NCI-H1105 treated with DMSO at 0.1 percent for 48 hours (cell line): ENCODE data around the gene FAAH.

Source experiments
- DNase-seq: peaks from one replicate; lab custom pipeline; 2025; lab: John Stamatoyannopoulos, UW

The FAAH gene

GRCh38 chr1:46401154-46401913 lies 7.2 kb downstream of the FAAH start:
- no peak for DNase-seq

DNA sequence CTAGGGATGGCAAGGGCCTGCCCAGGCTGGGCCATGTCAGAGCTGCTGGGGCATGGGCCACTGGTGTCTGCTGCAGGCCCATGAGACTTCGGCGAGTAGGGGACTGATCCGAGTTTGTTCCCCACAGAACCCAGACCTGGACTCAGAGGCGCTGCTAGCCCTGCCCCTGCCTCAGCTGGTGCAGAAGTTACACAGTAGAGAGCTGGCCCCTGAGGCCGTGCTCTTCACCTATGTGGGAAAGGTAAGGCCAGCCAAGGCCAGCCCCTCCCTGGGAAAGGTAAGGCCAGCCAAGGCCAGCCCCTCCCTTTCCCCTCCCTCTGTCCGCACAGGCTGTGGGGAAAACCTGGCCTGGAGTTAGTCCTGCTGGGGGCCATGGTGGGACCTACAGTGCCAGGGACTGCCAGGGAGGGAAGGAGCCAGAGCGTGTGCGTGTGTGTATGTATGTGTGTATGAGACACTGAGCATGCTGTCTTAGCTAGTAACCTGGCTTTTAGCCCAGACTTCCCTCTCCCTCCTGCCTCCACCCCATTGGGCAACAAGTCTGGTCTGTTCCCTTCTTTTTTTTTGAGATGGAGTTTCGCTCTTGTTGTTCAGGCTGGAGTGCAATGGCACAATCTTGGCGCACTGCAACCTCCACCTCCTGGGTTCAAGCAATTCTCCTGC lies 8.0 kb downstream of the FAAH start:
- peak; percentile 87 for DNase-seq

DNA sequence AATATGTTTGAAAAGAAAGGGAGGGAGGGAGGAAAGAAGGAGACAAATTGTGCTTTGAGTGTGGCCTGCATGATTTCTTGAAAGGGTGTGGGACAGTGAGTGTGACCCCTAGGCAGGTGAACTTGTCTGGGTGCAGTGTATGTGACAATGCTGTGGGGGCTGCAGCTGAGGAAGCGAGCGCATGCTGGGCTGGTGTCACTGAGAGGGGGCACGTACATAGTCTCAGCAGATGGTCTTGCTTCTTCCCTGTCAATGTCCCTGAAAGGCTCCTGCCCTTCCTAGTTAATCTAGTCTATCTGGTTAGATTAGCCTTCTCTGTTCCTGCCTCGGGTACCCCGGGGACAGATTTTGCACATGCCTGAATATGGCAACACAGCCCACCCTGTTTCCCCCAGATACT lies 9.8 kb downstream of the FAAH start:
- no peak for DNase-seq

GRCh38 chr1:46404482-46405196 lies 10.5 kb downstream of the FAAH start:
- no peak for DNase-seq

- no peak for DNase-seq
These were observed 11.1 kb downstream of the FAAH start for GRCh38 chr1:46405197-46405555.

DNA sequence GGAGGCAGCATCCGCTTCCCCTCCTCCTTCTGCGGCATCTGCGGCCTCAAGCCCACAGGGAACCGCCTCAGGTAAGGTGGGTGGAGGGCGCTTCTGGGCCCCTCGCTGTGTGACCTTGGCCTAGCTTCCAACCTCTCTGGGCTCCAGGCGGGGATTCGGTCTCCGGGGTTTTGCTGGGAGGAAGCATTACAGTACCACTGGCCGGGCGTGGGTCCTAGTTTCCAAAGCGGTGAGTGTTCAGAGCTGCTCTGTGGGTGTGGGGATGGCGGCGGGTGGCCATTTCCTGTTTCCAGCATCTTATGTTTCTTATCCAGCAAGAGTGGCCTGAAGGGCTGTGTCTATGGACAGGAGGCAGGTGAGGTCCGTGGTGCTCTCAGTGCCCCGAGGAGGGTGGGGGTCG lies 11.6 kb downstream of the FAAH start:
- no peak for DNase-seq

DNA sequence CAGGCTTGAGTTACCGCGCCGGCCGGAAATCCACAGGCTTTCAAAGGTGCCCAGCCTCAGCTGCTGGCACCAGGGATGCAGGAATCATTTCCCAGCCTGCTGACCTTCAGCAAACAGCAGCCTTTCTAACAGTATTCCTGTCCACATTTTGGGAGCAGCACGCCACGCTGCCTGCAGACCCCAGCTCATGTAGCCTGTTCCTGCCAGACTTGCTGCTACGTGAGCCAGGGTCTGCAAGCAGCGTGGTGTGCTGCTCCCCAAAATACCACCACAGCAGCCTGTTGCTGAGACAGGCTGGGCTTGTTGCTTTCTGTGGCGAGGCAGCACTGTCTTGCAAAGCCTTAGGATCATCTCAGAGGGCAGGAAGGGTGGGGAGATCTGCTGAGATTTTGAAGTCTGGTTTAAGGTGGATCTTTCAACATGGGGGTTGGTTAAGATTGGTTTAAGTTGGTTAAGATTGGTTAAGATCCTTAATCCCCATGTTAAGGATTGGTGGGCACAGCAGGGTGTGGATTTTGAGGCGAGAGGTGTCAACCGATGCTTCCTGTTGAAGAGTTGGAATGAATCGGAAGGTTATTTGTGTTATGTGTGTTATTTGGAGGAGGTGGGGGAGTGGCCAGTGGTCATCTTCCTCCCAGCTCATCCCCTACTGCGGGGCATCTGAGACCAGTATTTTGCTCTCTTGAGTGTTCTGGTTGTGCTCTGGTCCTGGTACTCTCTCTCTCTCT lies 12.9 kb downstream of the FAAH start:
- DNase-seq, result no peak

DNA sequence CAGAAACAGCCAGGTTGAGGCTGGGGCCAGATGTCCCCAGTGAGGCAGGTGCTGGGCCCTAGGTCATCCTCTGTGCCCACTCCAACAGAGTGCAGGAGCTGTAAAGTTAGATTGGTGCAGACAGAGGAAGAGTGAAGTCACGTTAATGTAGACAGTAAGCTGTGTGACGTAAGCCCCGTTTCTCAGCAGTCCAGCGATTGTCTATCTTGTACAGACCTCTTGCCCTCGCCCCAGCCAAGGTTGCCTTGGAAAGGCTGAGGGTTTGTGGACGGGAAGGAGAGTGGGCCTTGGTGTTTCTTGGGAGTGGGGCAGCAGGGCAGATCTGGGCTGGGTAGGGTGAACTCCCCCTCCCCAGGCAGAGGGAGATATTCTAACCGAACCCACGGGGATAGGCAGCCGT lies 13.5 kb downstream of the FAAH start:
- DNase-seq, result no peak

DNA sequence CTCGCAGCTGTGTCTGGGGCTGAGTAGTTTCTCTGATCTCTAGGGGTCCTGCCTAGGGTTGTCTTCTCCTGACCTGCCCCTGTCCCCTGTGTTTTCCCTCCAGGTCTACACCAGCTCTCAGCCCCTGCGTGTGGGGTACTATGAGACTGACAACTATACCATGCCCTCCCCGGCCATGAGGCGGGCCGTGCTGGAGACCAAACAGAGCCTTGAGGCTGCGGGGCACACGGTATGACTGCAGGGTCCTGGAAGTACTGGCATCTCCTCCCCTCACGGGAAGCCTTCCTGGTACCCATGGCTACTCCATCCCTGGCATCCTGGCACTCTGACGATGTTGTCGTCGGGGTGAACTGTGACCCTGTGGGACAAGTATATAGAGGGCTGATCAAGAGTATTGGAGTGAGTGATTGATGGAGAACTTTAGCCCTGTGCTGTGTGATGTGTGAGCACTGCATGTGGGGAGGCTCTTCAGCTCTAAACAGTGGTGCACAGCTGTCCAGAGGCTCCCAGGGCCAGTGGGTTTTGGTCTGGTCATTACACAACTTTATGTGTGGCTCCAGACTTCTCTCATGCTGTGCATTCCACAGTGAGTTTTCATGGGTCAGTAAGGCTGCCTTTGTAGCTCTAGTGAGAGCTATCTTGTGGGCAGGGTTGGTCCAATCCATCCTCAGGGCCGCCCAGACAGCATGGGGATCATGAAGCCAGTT lies 14.4 kb downstream of the FAAH start:
- no peak for DNase-seq

DNA sequence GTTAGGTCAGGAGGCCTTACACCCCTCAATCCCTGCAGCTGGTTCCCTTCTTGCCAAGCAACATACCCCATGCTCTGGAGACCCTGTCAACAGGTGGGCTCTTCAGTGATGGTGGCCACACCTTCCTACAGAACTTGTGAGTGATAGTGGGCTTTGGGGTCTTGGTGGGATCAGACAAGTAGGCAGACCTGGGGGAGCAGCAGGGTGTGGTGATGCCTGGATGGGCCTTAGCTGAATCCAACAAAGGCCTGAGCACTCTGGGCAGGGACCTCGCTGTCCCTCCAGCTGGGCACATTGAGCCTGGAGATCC lies 14.9 kb downstream of the FAAH start:
- DNase-seq, result no peak

GRCh38 chr1:46410156-46411009 lies 16.3 kb downstream of the FAAH start:
- no peak for DNase-seq

DNA sequence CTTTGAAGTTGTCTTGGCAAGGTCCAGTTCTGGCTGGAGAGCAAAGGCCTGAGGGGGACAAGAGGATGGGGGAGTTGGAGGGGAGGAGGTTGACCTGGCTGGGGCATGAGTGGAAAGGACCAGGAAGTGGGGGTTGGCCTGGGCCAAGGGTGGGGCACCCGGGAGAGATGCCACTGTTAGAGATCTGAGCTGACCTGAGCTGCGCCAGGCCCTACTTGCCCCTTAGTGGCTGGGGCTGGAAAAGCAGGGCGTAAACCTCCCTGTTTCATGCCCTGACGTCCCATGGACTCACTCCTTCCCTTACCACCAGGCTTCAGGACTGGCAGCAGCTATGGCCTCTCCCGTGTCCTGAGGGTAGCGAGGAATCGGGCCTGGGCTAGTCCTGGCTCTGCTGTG lies 16.9 kb downstream of the FAAH start:
- DNase-seq, result no peak

GRCh38 chr1:46411601-46412341 lies 17.7 kb downstream of the FAAH start:
- no peak for DNase-seq

DNA sequence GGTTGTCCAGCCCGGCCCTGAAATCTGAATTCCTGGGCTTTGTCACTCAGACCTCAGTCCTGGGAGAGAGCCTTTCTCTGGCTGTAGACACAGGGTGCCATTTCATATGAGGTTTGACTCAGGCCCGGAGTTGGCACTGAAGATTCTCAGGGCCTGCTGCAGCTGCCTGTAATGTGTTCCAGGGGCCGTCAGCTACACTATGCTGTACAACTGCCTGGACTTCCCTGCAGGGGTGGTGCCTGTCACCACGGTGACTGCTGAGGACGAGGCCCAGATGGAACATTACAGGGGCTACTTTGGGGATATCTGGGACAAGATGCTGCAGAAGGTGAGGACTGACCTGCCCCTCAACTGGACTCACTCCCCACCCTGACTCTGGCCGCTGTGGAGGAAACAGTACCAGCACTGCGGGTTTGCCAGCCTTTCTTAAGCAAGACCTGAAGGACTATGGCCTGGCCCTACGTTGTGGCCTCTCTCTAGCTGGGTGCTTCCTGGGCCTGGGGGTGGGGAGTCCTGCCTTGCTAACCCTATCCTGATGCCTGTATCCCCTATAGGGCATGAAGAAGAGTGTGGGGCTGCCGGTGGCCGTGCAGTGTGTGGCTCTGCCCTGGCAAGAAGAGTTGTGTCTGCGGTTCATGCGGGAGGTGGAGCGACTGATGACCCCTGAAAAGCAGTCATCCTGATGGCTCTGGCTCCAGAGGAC lies 18.9 kb downstream of the FAAH start:
- no peak for DNase-seq

GRCh38 chr1:46413596-46413985 lies 19.5 kb downstream of the FAAH start:
- DNase-seq, result no peak

DNA sequence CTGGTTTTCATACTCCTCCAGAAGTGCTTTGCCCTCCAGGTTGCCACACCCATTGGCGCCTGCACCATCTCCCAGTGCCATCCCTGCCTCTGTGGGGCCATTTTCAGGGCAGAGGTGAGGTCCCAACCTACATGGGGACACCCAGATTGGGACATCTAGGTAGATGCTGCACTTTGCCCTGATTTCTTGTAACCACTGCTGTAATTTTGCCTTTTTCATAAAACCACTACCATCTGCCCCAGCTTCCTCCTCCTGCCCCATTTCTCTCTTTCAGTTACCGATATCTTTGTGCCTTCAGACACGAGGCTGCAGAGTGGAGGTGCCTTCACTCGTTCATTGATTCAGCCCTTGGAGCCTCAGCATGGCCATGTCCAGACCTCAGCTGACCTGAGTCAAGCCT lies 21.4 kb downstream of the FAAH start:
- no peak for DNase-seq

GRCh38 chr1:46418976-46419375 lies 24.9 kb downstream of the FAAH start:
- no peak for DNase-seq

DNA sequence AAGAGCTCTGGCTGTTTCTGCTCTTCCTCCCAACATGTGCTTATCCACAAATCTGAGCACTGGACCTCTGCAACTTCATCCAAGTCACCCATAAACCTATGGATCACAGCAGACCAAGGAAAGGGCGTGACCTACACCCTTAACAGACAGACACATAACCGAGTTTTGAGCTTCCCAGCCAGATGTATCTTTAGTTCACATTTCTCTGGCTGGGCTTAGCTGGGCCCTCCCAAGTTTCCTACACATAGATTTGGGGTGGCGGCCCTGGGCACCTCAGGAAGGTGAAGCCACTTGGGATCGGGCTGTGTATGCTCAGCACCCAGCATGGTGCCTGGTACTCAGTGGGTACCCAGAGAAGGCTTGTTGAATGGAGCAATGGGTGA lies 26.4 kb downstream of the FAAH start:
- DNase-seq, result no peak

GRCh38 chr1:46421739-46422138 lies 27.6 kb downstream of the FAAH start:
- no peak for DNase-seq
